K562 (cell line): Measurements from ENCODE around the gene RASSF1. TPM values are rescaled to one million over a fixed set of nuclear protein-coding genes. Genes with fewer than 3 reads are reported as not detected.

Experiments
- DIDO1 ChIP-seq: fragments of 450-650 bp; IDR thresholded peaks from 2 replicates; pipeline ENCODE4 v1.6.1; 2016; ENCODE audit warnings: low read depth, missing biosample characterization, missing genetic modification characterization
- EGR1 ChIP-seq: fragments of 450-650 bp; conservative IDR thresholded peaks from 2 replicates; pipeline ENCODE4 v1.6.1; 2017; ENCODE audit warnings: mild to moderate bottlenecking
- EP300 ChIP-seq: IDR thresholded peaks from 2 replicates; pipeline ENCODE4 v1.6.1; 2012; ENCODE audit warnings: low read length, improper control_type of control experiment
- GABPB2 ChIP-seq: fragments of 250-450 bp; sonication (Bioruptor Pico); conservative IDR thresholded peaks from 2 replicates; pipeline ENCODE4 v1.5.1; 2021; ENCODE audit warnings: mild to moderate bottlenecking
- GTF2F1 ChIP-seq: IDR thresholded peaks from 2 replicates; pipeline ENCODE4 v1.6.1; 2011; ENCODE audit warnings: low read depth, low read length, improper control_type of control experiment
- HDAC3 ChIP-seq: fragments of 450-650 bp; IDR thresholded peaks from 2 replicates; pipeline ENCODE4 v1.6.1; 2018; ENCODE audit warnings: borderline replicate concordance, mild to moderate bottlenecking, moderate library complexity; ENCODE audit not compliant: partially characterized antibody
- IRF1 ChIP-seq: sonication (generic); formaldehyde crosslinking; IDR thresholded peaks from 2 replicates; pipeline ENCODE4 v1.8.0; 2022; ENCODE audit warnings: missing genetic modification reagents, mild to moderate bottlenecking, borderline replicate concordance
- KLF13 ChIP-seq: fragments of 450-650 bp; IDR thresholded peaks from 2 replicates; pipeline ENCODE4 v1.6.1; 2016; ENCODE audit warnings: missing genetic modification characterization, low read depth, mild to moderate bottlenecking, missing compliant biosample characterization, moderate library complexity, borderline replicate concordance
- NBN ChIP-seq: fragments of 450-650 bp; IDR thresholded peaks from 2 replicates; pipeline ENCODE4 v1.6.1; 2016; ENCODE audit warnings: low read depth, mild to moderate bottlenecking
- NR2C1 ChIP-seq, 2 experiments: fragments of 450-650 bp; IDR thresholded peaks; 2 replicates each; pipeline ENCODE4 v1.6.1; 2017; ENCODE audit warnings: mild to moderate bottlenecking in 2 of 2, antibody characterized with exemption in 1 of 2, inconsistent platforms in 1 of 2, missing compliant biosample characterization in 1 of 2, missing genetic modification characterization in 1 of 2
- POLR2AphosphoS2 ChIP-seq: IDR thresholded peaks from 2 replicates; pipeline ENCODE4 v1.6.1; 2012; ENCODE audit warnings: low read length, improper control_type of control experiment
- POLR3G ChIP-seq: IDR thresholded peaks from 2 replicates; pipeline ENCODE4 v1.6.1; 2011; ENCODE audit not compliant: insufficient read length, insufficient replicate concordance; ENCODE audit errors: extremely low read depth
- POU5F1 ChIP-seq: fragments of 150-350 bp; IDR thresholded peaks from 2 replicates; pipeline ENCODE4 v1.6.1; 2014; ENCODE audit warnings: borderline replicate concordance, low read length, low read depth, mild to moderate bottlenecking; ENCODE audit not compliant: partially characterized antibody
- RUNX1 ChIP-seq: sonication (generic); IDR thresholded peaks from 2 replicates; pipeline ENCODE4 v1.6.1; 2016; ENCODE audit warnings: antibody characterized with exemption, low read depth
- SLC30A9 ChIP-seq: fragments of 250-450 bp; sonication (Bioruptor Pico); IDR thresholded peaks from 2 replicates; pipeline ENCODE4 v1.8.0; 2022; ENCODE audit warnings: mild to moderate bottlenecking, moderate library complexity
- SMAD4 ChIP-seq: fragments of 250-450 bp; sonication (Bioruptor Pico); conservative IDR thresholded peaks from 2 replicates; pipeline ENCODE4 v1.8.0; 2021; ENCODE audit warnings: inconsistent platforms, mild to moderate bottlenecking, moderate library complexity
- SOX6 ChIP-seq: fragments of 450-650 bp; IDR thresholded peaks from 2 replicates; pipeline ENCODE4 v1.6.1; 2014; ENCODE audit warnings: mild to moderate bottlenecking
- TAF7 ChIP-seq: fragments of 450-650 bp; IDR thresholded peaks from 2 replicates; pipeline ENCODE4 v1.6.1; 2016; ENCODE audit warnings: missing genetic modification characterization, missing compliant biosample characterization
- ZBTB9 ChIP-seq: fragments of 450-650 bp; formaldehyde crosslinking; IDR thresholded peaks from 2 replicates; pipeline ENCODE4 v1.4.0; 2020; ENCODE audit warnings: mild to moderate bottlenecking, moderate library complexity
- ZNF707 ChIP-seq: fragments of 250-450 bp; sonication (Bioruptor Pico); conservative IDR thresholded peaks from 2 replicates; pipeline ENCODE4 v1.8.0; 2022; ENCODE audit warnings: inconsistent platforms, mild to moderate bottlenecking, moderate library complexity
- ZNF75A ChIP-seq: fragments of 450-650 bp; formaldehyde crosslinking; IDR thresholded peaks from 2 replicates; pipeline ENCODE4 v1.4.0; 2020; ENCODE audit warnings: mild to moderate bottlenecking
- polyA plus RNA-seq, 8 experiments: library from polyadenylated mRNA; depleted of rRNA in 4 of 8; stranded (reverse) in 5 of 8; unstranded in 3 of 8; fragments of >200 nt; fragmentation: Nextera tagmentation in 2 of 8; fragmentation: Illumina TruSeq in 1 of 8; extraction: Ambion mirVana in 2 of 8; extraction: Trizol in 1 of 8; gene quantifications; 2 replicates each; pipeline versions ENCODE4 v1.2.1 to v1.2.3, GENCODE V29; 2011 to 2014; ENCODE audit warnings: inconsistent platforms in 1 of 8, missing spikeins in 1 of 8
- total RNA-seq, 7 experiments: library from RNA; depleted of rRNA in 6 of 7; stranded (reverse); fragments of >200 nt in 6 of 7; fragmentation: Illumina TruSeq in 2 of 7; extraction: Trizol in 2 of 7; gene quantifications; 2 replicates each; pipeline versions ENCODE4 v1.2.1 to v1.2.3, GENCODE V29; 2011 to 2021; ENCODE audit warnings: low replicate concordance in 1 of 7

Gene RASSF1
- total and polyA plus RNA-seq, 9 of the 15 experiments (the other 6 are each of a cell fraction or from before 2014, with no cell fraction given): 3.6 to 57.1 (median 24.6) TPM

GRCh38 chr3:50292159-50293078 is 48.2 kb downstream of the RASSF1 start, which contains the start of gene IFRD2 (continued):
- TF ChIP-seq SMAD4: peak; percentile 89
- TF ChIP-seq KLF13 (tag): peak; percentile 89
- no peak for TF ChIP-seq HDAC3
- TF ChIP-seq ZNF75A (CRISPR knock-in tag): no peak
- peak; percentile 29; the same call in 1 of the 2 replicates for TF ChIP-seq EGR1
- TF ChIP-seq POLR3G: no peak
- no peak for TF ChIP-seq SOX6
- TF ChIP-seq POLR2AphosphoS2: peak; percentile 81
- TF ChIP-seq IRF1 (CRISPR knock-in tag): no peak
- TF ChIP-seq NBN: no peak
- TF ChIP-seq POU5F1: peak; percentile 74
- no peak for TF ChIP-seq TAF7 (tag)
- peak; percentile 67; the same call in 1 of the 2 replicates for TF ChIP-seq DIDO1 (tag)
- no peak for TF ChIP-seq SLC30A9 (CRISPR knock-in tag)
- TF ChIP-seq RUNX1: no peak
- TF ChIP-seq EP300: no peak
- peak; percentile 78 for TF ChIP-seq NR2C1 (IDR thresholded peaks at IDR 0.05)
- peak; percentile 92 for TF ChIP-seq NR2C1 (tag; IDR thresholded peaks at IDR 0.05)
- no peak for TF ChIP-seq ZNF707
- no peak for TF ChIP-seq GABPB2 (CRISPR knock-in tag)
- TF ChIP-seq GTF2F1: 0 out of 2 replicates have a peak, but pooled peaks have one; percentile 39
- peak; percentile 95 for TF ChIP-seq ZBTB9 (CRISPR knock-in tag)
